PC-9 (cell line): ENCODE measurements around the gene UGT1A3. TPM values are rescaled to one million over a fixed set of nuclear protein-coding genes. Genes with fewer than 3 reads are reported as not detected.

Source experiments
- BruUV-seq: library from RNA; stranded (reverse); fragments of 400-500 nt; replicated peaks from 2 replicates; lab custom pipeline; 2021; lab: Mats Ljungman, UMichigan
- CTCF ChIA-PET: fragments of 300-600 bp; sonication (Branson Sonifier 250); formaldehyde crosslinking; loops from one replicate; lab custom pipeline; 2022; ENCODE audit warnings: antibody characterized with exemption; lab: Charles Lee
- POLR2A ChIA-PET: fragments of 300-600 bp; sonication (Branson Sonifier 250); formaldehyde crosslinking; loops from one replicate; lab custom pipeline; 2022; ENCODE audit warnings: antibody characterized with exemption; ENCODE audit not compliant: unreplicated experiment; lab: Charles Lee
- DNase-seq, 2 experiments: peaks; one replicate each; pipeline versions ENCODE4 v3.0.0 to v3.0.0-alpha.2; 2015 to 2022; ENCODE audit warnings: mixed read lengths in 1 of 2
- H2AFZ ChIP-seq: fragments of 200-600 bp; sonication (generic); 2 replicates; pipeline ENCODE4 v1.8.1; 2017; ENCODE audit warnings: antibody characterized with exemption
- H3F3A ChIP-seq: fragments of 200-600 bp; sonication (generic); 2 replicates; pipeline ENCODE4 v1.8.1; 2017; ENCODE audit warnings: antibody characterized with exemption, mild to moderate bottlenecking, low read depth; ENCODE audit not compliant: insufficient read depth
- H3K27ac ChIP-seq: fragments of 200-600 bp; sonication (generic); 2 replicates; pipeline ENCODE4 v1.6.1; 2016; ENCODE audit warnings: mixed run types
- H3K27me3 ChIP-seq: fragments of 200-600 bp; sonication (generic); 2 replicates; pipeline ENCODE4 v1.6.1; 2016; ENCODE audit warnings: low read depth, mixed run types; ENCODE audit not compliant: insufficient read depth
- H3K36me3 ChIP-seq: fragments of 200-600 bp; sonication (generic); 2 replicates; pipeline ENCODE4 v1.6.1; 2016; ENCODE audit warnings: low read depth, mixed run types
- H3K4me1 ChIP-seq: fragments of 200-600 bp; sonication (generic); replicated peaks from 2 replicates; pipeline ENCODE4 v1.6.1; 2016; ENCODE audit warnings: mixed run types; ENCODE audit not compliant: insufficient read depth
- H3K4me2 ChIP-seq: fragments of 200-600 bp; sonication (generic); 2 replicates; pipeline ENCODE4 v1.6.1; 2017; ENCODE audit warnings: mixed run types
- H3K4me3 ChIP-seq: fragments of 200-600 bp; sonication (generic); 2 replicates; pipeline ENCODE4 v1.6.1; 2016; ENCODE audit warnings: mixed run types
- H3K79me2 ChIP-seq: fragments of 200-600 bp; sonication (generic); 2 replicates; pipeline ENCODE4 v1.6.1; 2017; ENCODE audit warnings: low read depth, mixed run types
- H3K9me2 ChIP-seq: fragments of 200-600 bp; sonication (generic); 2 replicates; pipeline ENCODE4 v1.8.1; 2017; ENCODE audit warnings: mild to moderate bottlenecking; ENCODE audit not compliant: insufficient read depth
- H3K9me3 ChIP-seq: fragments of 200-600 bp; sonication (generic); 2 replicates; pipeline ENCODE4 v1.8.1; 2016; ENCODE audit warnings: low read depth; ENCODE audit not compliant: insufficient read depth
- H4K20me1 ChIP-seq: fragments of 200-600 bp; sonication (generic); 2 replicates; pipeline ENCODE4 v1.8.1; 2017; ENCODE audit not compliant: insufficient read depth
- CTCF ChIP-seq: fragments of 200-600 bp; sonication (generic); conservative IDR thresholded peaks from 2 replicates; pipeline ENCODE4 v1.6.1; 2017; ENCODE audit warnings: mixed run types, antibody characterized with exemption, mild to moderate bottlenecking, moderate library complexity
- EZH2 ChIP-seq: fragments of 200-600 bp; sonication (generic); IDR thresholded peaks from 2 replicates; pipeline ENCODE4 v1.8.0; 2017; ENCODE audit warnings: antibody characterized with exemption, low read depth
- intact Hi-C: fragments of 100-400 bp; cut with micrococcal nuclease; formaldehyde crosslinking; loops from one replicate; pipeline ENCODE4 v1.10.0; 2022; ENCODE audit not compliant: unreplicated experiment
- total RNA-seq: library from RNA; stranded (reverse); gene quantifications from 2 replicates; pipeline ENCODE4 v1.2.3, GENCODE V29; 2021

UGT1A3 gene
- total RNA-seq, 1 experiment from 2014 or later = 67.1 TPM

GRCh38 chr2:233789554-233789953 is 60.7 kb downstream of the UGT1A3 start:
- H2AFZ ChIP-seq = no peak overlapping the region
- ChIA-PET POLR2A (no interaction called here), CTCF (no interaction called here)
- TF ChIP-seq CTCF (no peak), EZH2 (no peak)
- intact Hi-C loops = no loop called here
- no peak overlapping the region for H3K27ac ChIP-seq
- no peaks in the 10 kb centered on the region for H3K9me2 ChIP-seq
- no peak overlapping the region for H3K4me3 ChIP-seq
- H3K9me3 ChIP-seq = peaks cover 3% of the 10 kb centered on the region; the same call in 1 of the 2 replicates
- no peaks in the 10 kb centered on the region for H3K27me3 ChIP-seq
- no peak overlapping the region for H3K4me2 ChIP-seq
- H3K36me3 ChIP-seq = no peaks in the 10 kb centered on the region
- no peaks in the 10 kb centered on the region for H3F3A ChIP-seq
- H4K20me1 ChIP-seq = no peaks in the 10 kb centered on the region
- no peaks in the 10 kb centered on the region for H3K4me1 ChIP-seq
- no peak for DNase-seq
- BruUV-seq = no TSS peak
- H3K79me2 ChIP-seq = no peaks in the 10 kb centered on the region

- no TSS peak for BruUV-seq
- Histone ChIP-seq H3K4me1 (no peaks in the 10 kb centered on the region), H3K27ac (no peak overlapping the region), H4K20me1 (no peaks in the 10 kb centered on the region), H3F3A (no peaks in the 10 kb centered on the region), H3K4me2 (no peak overlapping the region), H2AFZ (no peak overlapping the region), H3K36me3 (no peaks in the 10 kb centered on the region), H3K27me3 (no peaks in the 10 kb centered on the region), H3K79me2 (no peaks in the 10 kb centered on the region), H3K9me3 (peaks cover 3% of the 10 kb centered on the region; the same call in 1 of the 2 replicates), H3K4me3 (no peak overlapping the region), H3K9me2 (no peaks in the 10 kb centered on the region)
- ChIA-PET CTCF (interaction anchor here (0.9 kb wide), 1 partner anchor 478 kb away, joined by 8 read pairs; no protein-coding TSS in a partner anchor), POLR2A (no interaction called here)
- no peak for DNase-seq
- intact Hi-C loops = no loop called here
- no peak for TF ChIP-seq EZH2
- TF ChIP-seq CTCF = no peak
These were observed 62.5 kb downstream of the UGT1A3 start for GRCh38 chr2:233791151-233791882.

GRCh38 chr2:233791883-233792329 is 63.1 kb downstream of the UGT1A3 start:
- CTCF ChIA-PET = no interaction called here
- H3K27ac ChIP-seq = no peak overlapping the region

More at GRCh38 chr2:233791883-233792329, 63.1 kb downstream of the UGT1A3 start:
- DNase-seq = no peak
- no peaks in the 10 kb centered on the region for H3K27me3 ChIP-seq
- TF ChIP-seq CTCF (no peak), EZH2 (no peak)
- H2AFZ ChIP-seq = no peak overlapping the region
- no peaks in the 10 kb centered on the region for H3K4me1 ChIP-seq
- no peaks in the 10 kb centered on the region for H3K79me2 ChIP-seq
- no peak overlapping the region for H3K4me2 ChIP-seq
- H3K9me2 ChIP-seq = no peaks in the 10 kb centered on the region
- peaks cover 3% of the 10 kb centered on the region; the same call in 1 of the 2 replicates for H3K9me3 ChIP-seq
- POLR2A ChIA-PET = no interaction called here
- H3K36me3 ChIP-seq = no peaks in the 10 kb centered on the region
- no peak overlapping the region for H3K4me3 ChIP-seq
- no TSS peak for BruUV-seq
- H4K20me1 ChIP-seq = no peaks in the 10 kb centered on the region
- intact Hi-C loops = no loop called here
- no peaks in the 10 kb centered on the region for H3F3A ChIP-seq
